Gastroesophageal sphincter (tissue), 4 donors: ENCODE measurements around the gene STUB1. TPM values are rescaled to one million over a fixed set of nuclear protein-coding genes. Genes with fewer than 3 reads are reported as not detected.

Source experiments
- ATAC-seq: fragments of 150-250 bp; one replicate; pipeline ENCODE4 v1.9.1; 2016; ENCODE audit warnings: mild to moderate bottlenecking, moderate library complexity
- H3K27ac ChIP-seq, 4 donors: fragments of 200-600 bp; sonication (generic) in 3 of 4; 1 replicate in 3 of 4; 2 replicates in 1 of 4; pipeline ENCODE4 v1.5.1; 2016 to 2019
- H3K27me3 ChIP-seq: fragments of 200-600 bp; sonication (generic); one replicate; pipeline ENCODE4 v1.5.1; 2019
- H3K36me3 ChIP-seq, 2 donors: fragments of 200-600 bp; sonication (generic); one replicate each; pipeline ENCODE4 v1.5.1; 2019; ENCODE audit warnings: control low read depth in 1 of 2
- H3K4me1 ChIP-seq, 3 donors: fragments of 200-600 bp; sonication (generic); 1 replicate in 2 of 3; 2 replicates in 1 of 3; pipeline ENCODE4 v1.5.1; 2016 to 2019; ENCODE audit warnings: control low read depth in 2 of 3
- H3K4me3 ChIP-seq, 2 donors: fragments of 200-600 bp; sonication (generic); one replicate each; pipeline ENCODE4 v1.5.1; 2019; ENCODE audit warnings: mild to moderate bottlenecking in 1 of 2, moderate library complexity in 1 of 2
- H3K9me3 ChIP-seq, 3 donors: fragments of 200-600 bp; sonication (generic); one replicate each; pipeline ENCODE4 v1.5.1; 2017 to 2019; ENCODE audit warnings: control low read depth in 2 of 3
- CTCF ChIP-seq, 4 experiments: fragments of 200-600 bp in 2 of 4; fragments of 450-650 bp in 2 of 4; sonication (generic) in 1 of 4; IDR thresholded peaks; one replicate each; pipeline ENCODE4 v1.5.1; 2017 to 2019; ENCODE audit warnings: antibody characterized with exemption in 4 of 4, mild to moderate bottlenecking in 2 of 4, moderate library complexity in 2 of 4
- EP300 ChIP-seq: sonication (generic); formaldehyde crosslinking; IDR thresholded peaks from one replicate; pipeline ENCODE4 v1.6.1; 2017; ENCODE audit warnings: antibody characterized with exemption, mild to moderate bottlenecking
- POLR2A ChIP-seq, 2 donors: fragments of 450-650 bp; IDR thresholded peaks; one replicate each; pipeline ENCODE4 v1.6.1; 2017; ENCODE audit warnings: antibody characterized with exemption in 2 of 2, mild to moderate bottlenecking in 2 of 2, moderate library complexity in 1 of 2
- POLR2AphosphoS5 ChIP-seq: sonication (generic); formaldehyde crosslinking; IDR thresholded peaks from one replicate; pipeline ENCODE4 v1.6.1; 2017; ENCODE audit warnings: antibody characterized with exemption
- WGBS, 2 donors: methylation state at CpG; one replicate each; pipeline ENCODE4 v1.1.5; 2018; ENCODE audit warnings: low coverage in 1 of 2; 5-methylcytosine and 5-hydroxymethylcytosine counted together
- total RNA-seq, 4 donors: library from RNA; depleted of rRNA; stranded (reverse); fragments of >200 nt; gene quantifications; one replicate each; pipeline ENCODE4 v1.1.0, GENCODE V29; 2016

The STUB1 gene
- total RNA-seq, 4 donors from 2014 or later = 161 to 212 (median 179) TPM

DNA sequence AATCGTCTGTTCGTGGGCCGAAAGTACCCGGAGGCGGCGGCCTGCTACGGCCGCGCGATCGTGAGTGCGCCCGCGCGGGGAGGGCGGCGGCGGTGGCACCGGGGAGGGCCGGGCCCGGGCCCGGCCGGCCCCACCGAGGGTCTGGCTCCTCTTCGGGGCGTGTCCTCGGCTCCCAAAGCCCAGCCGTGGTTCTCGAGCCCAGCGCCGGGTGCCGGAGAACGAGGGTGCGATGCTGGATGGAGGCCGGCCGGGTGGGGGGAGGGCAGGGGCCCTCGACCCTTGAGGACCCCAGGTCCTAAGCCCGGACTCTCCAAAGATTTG lies 375 bp downstream of the STUB1 start:
- no peak for ATAC-seq
- Histone ChIP-seq H3K27ac (peak overlapping the region; percentile 37 to 100 (median 95)), H3K27me3 (peaks cover 8% of the 10 kb centered on the region), H3K4me3 (peak overlapping the region; percentile 59 to 97), H3K36me3 (peaks cover 0 to 20% of the 10 kb centered on the region in 2 donors), H3K9me3 (no peaks in the 10 kb centered on the region), H3K4me1 (peaks cover 0 to 70% (median 54%) of the 10 kb centered on the region in 3 donors)
- TF ChIP-seq POLR2AphosphoS5 (no peak), CTCF (IDR thresholded peaks at IDR 0.05) (no peak), POLR2A (IDR thresholded peaks at IDR 0.05) (no peak), EP300 (no peak)
- WGBS, 2 donors = no CpG with 5 or more reads among the region's 38 CpGs

GRCh38 chr16:680967-681745 lies 946 bp downstream of the STUB1 start:
- TF ChIP-seq EP300 (no peak), POLR2A (IDR thresholded peaks at IDR 0.05) (no peak), CTCF (IDR thresholded peaks at IDR 0.05) (no peak), POLR2AphosphoS5 (no peak)
- no peak for ATAC-seq
- WGBS, 2 donors = 80% methylated on average over 1 of the region's 44 CpGs; no CpG with 5 or more reads in 1 of the 2 donors
- Histone ChIP-seq H3K36me3 (peaks cover 0 to 24% of the 10 kb centered on the region in 2 donors), H3K27ac (peak overlapping the region; percentile 37 to 100 (median 95)), H3K27me3 (peaks cover 8% of the 10 kb centered on the region), H3K4me3 (peak overlapping the region; percentile 59 to 97), H3K9me3 (no peaks in the 10 kb centered on the region), H3K4me1 (peaks cover 0 to 70% (median 48%) of the 10 kb centered on the region in 3 donors)

DNA sequence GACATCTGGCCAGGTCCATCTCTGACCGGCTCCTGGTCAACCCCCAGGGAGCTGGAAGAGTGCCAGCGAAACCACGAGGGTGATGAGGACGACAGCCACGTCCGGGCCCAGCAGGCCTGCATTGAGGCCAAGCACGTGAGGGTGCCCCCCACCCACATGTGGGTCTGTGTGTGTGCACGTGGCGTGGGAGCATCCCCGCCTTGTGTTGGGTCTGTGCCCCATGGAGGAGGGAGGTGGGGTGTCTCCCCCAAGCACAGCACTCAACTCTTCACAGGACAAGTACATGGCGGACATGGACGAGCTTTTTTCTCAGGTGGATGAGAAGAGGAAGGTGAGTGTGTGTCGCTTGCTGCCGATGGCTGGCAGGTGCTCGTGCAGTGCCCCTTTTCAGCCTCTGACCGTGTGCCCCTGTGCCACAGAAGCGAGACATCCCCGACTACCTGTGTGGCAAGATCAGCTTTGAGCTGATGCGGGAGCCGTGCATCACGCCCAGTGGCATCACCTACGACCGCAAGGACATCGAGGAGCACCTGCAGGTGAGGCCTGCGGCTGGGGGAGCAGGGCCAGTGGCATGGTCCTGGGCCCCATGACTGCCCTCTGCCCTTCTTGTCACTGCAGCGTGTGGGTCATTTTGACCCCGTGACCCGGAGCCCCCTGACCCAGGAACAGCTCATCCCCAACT lies 1.7 kb downstream of the STUB1 start:
- H3K36me3 ChIP-seq = peaks cover 0 to 31% of the 10 kb centered on the region in 2 donors
- 78 to 100% methylated on average over 1 to 3 of the region's 28 CpGs for WGBS, 2 donors
- TF ChIP-seq POLR2A (IDR thresholded peaks at IDR 0.05) = no peak
- TF ChIP-seq CTCF (IDR thresholded peaks at IDR 0.05) = no peak
- TF ChIP-seq POLR2AphosphoS5 = no peak
- no peak for TF ChIP-seq EP300
- H3K27ac ChIP-seq = no peak overlapping the region
- H3K27me3 ChIP-seq = peaks cover 8% of the 10 kb centered on the region
- peak overlapping the region in 1 of 2 donors; percentile 97 for H3K4me3 ChIP-seq
- H3K4me1 ChIP-seq = peaks cover 0 to 72% (median 45%) of the 10 kb centered on the region in 3 donors
- H3K9me3 ChIP-seq = no peaks in the 10 kb centered on the region
- no peak for ATAC-seq

DNA sequence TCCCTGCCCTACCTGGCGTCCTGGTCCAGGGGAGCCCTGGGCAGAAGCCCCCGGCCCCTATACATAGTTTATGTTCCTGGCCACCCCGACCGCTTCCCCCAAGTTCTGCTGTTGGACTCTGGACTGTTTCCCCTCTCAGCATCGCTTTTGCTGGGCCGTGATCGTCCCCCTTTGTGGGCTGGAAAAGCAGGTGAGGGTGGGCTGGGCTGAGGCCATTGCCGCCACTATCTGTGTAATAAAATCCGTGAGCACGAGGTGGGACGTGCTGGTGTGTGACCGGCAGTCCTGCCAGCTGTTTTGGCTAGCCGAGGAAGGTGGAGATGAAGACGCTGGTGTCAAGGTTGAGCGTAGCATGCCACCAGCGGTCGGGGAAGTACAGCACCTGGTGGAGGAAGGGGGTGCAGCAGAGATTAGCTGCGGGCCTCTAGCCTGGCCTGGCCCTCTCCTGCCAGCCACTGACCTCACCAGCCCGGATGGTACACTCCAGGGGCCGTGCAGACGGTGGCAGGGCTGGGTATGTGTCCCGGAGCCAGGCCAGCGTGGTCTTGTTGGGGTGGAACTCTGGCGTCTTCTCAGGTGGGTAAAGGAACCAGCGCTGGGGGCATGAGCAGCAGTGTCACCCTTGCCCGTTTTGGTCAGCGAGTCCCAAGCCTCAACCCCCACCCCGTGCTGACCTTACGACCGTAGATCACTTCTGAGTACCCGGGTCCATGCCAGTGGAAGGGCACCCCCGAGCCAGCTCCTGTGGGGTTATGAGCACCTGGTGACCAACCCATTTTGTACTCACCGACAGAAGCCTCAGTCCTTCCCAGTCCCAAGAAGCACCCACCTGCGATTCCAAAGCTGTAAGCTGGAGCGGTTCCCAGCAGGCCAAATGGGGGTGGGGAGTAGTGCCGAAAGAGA lies 2.5 kb downstream of the STUB1 start:
- ATAC-seq = no peak
- Histone ChIP-seq H3K4me3 (peak overlapping the region in 1 of 2 donors; percentile 81), H3K4me1 (peaks cover 0 to 72% (median 45%) of the 10 kb centered on the region in 3 donors), H3K9me3 (no peaks in the 10 kb centered on the region), H3K36me3 (peaks cover 0 to 40% of the 10 kb centered on the region in 2 donors), H3K27me3 (no peaks in the 10 kb centered on the region), H3K27ac (peak overlapping the region in 1 of 4 donors; percentile 86)
- WGBS, 2 donors = 76 to 81% methylated on average over 5 to 8 of the region's 36 CpGs
- TF ChIP-seq CTCF (IDR thresholded peaks at IDR 0.05) (no peak), POLR2A (IDR thresholded peaks at IDR 0.05) (no peak), POLR2AphosphoS5 (no peak), EP300 (no peak)
